ENCODE measurements around the gene PRUNE2. TPM values are rescaled to one million over a fixed set of nuclear protein-coding genes. Genes with fewer than 3 reads are reported as not detected.

PRUNE2 gene
- total RNA-seq, 1 experiment from 2014 or later = 0.59 TPM

DNA sequence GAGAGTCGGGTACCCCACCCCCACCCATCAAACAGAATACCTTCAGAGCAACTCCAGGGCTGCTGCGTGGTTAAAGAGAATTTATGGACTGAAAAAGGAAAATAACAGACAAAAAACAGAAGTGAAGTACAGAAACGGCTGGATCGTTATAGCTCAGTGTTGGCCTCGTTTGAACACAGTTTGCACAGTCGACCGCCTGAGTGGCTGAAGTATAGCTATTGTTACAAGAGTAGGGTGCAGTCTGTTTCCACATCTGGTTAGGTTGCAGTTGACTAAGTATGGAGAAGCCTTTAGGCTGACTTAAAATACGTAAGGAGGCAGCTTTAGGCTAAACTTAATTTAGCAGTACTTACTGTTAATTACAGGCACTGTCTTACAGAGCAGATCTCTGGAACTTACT lies 325.7 kb downstream of the PRUNE2 start:
- DNase-seq (ENCODE audit: low read depth, low spot score) = no peak
- intact Hi-C loops (cut with micrococcal nuclease) = no loop called here

More for the DNA sequence above, 325.7 kb downstream of the PRUNE2 start:
- Histone ChIP-seq H3K4me1 (ENCODE audit: control insufficient read depth in 1 of 2, insufficient read depth in 2 of 2, low read length in 2 of 2) (no peaks in the 10 kb centered on the region), H3K36me3 (ENCODE audit: control insufficient read depth in 1 of 2, insufficient read depth in 2 of 2, low read length in 2 of 2) (no peaks in the 10 kb centered on the region), H3K9me3 (ENCODE audit: control insufficient read depth in 1 of 2, insufficient read depth in 1 of 2, low read depth in 1 of 2, low read length in 2 of 2) (no peaks in the 10 kb centered on the region), H4K20me1 (ENCODE audit: insufficient read depth) (no peaks in the 10 kb centered on the region), H3K27me3 (ENCODE audit: insufficient read depth, low read length) (no peaks in the 10 kb centered on the region), H3K79me2 (ENCODE audit: insufficient read depth, low read length) (no peaks in the 10 kb centered on the region), H3K27ac (ENCODE audit: low read depth, low read length) (no peak overlapping the region), H3K4me2 (ENCODE audit: low read length) (no peak overlapping the region), H3K9ac (ENCODE audit: low read length) (no peak overlapping the region), H2AFZ (ENCODE audit: low read depth, low read length, poor library complexity, severe bottlenecking) (no peak overlapping the region), H3K4me3 (replicated peaks in 1 of 2; ENCODE audit: low read depth in 1 of 2, low read length in 2 of 2) (no peak overlapping the region), H3K9me2 (ENCODE audit: insufficient read depth) (no peaks in the 10 kb centered on the region)
- ChIA-PET CTCF (no interaction called here), POLR2A (no interaction called here), RAD21 (ENCODE audit: low non-redundant PET in 1 of 2, low total read pairs in 2 of 2, uncharacterized antibody in 2 of 2, unreplicated experiment in 2 of 2) (no interaction called here)
- no peak for TF ChIP-seq EZH2 (IDR thresholded peaks at IDR 0.05)
- no peak for TF ChIP-seq SP1 (IDR thresholded peaks at IDR 0.05; ENCODE audit: low read depth)
- TF ChIP-seq CEBPB (IDR thresholded peaks at IDR 0.05; ENCODE audit: low read depth) = no peak
- no peak for TF ChIP-seq ELF1 (IDR thresholded peaks at IDR 0.05; ENCODE audit: borderline replicate concordance, low read depth)
- TF ChIP-seq, protein P1, sequence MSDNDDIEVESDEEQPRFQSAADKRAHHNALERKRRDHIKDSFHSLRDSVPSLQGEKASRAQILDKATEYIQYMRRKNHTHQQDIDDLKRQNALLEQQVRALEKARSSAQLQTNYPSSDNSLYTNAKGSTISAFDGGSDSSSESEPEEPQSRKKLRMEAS (IDR thresholded peaks at IDR 0.05) = no peak
- TF ChIP-seq SIN3A (IDR thresholded peaks at IDR 0.05; ENCODE audit: low read depth) = no peak
- TF ChIP-seq, protein P2, sequence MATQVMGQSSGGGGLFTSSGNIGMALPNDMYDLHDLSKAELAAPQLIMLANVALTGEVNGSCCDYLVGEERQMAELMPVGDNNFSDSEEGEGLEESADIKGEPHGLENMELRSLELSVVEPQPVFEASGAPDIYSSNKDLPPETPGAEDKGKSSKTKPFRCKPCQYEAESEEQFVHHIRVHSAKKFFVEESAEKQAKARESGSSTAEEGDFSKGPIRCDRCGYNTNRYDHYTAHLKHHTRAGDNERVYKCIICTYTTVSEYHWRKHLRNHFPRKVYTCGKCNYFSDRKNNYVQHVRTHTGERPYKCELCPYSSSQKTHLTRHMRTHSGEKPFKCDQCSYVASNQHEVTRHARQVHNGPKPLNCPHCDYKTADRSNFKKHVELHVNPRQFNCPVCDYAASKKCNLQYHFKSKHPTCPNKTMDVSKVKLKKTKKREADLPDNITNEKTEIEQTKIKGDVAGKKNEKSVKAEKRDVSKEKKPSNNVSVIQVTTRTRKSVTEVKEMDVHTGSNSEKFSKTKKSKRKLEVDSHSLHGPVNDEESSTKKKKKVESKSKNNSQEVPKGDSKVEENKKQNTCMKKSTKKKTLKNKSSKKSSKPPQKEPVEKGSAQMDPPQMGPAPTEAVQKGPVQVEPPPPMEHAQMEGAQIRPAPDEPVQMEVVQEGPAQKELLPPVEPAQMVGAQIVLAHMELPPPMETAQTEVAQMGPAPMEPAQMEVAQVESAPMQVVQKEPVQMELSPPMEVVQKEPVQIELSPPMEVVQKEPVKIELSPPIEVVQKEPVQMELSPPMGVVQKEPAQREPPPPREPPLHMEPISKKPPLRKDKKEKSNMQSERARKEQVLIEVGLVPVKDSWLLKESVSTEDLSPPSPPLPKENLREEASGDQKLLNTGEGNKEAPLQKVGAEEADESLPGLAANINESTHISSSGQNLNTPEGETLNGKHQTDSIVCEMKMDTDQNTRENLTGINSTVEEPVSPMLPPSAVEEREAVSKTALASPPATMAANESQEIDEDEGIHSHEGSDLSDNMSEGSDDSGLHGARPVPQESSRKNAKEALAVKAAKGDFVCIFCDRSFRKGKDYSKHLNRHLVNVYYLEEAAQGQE (IDR thresholded peaks at IDR 0.05; ENCODE audit: low read depth) = no peak
- TF ChIP-seq, protein P3, sequence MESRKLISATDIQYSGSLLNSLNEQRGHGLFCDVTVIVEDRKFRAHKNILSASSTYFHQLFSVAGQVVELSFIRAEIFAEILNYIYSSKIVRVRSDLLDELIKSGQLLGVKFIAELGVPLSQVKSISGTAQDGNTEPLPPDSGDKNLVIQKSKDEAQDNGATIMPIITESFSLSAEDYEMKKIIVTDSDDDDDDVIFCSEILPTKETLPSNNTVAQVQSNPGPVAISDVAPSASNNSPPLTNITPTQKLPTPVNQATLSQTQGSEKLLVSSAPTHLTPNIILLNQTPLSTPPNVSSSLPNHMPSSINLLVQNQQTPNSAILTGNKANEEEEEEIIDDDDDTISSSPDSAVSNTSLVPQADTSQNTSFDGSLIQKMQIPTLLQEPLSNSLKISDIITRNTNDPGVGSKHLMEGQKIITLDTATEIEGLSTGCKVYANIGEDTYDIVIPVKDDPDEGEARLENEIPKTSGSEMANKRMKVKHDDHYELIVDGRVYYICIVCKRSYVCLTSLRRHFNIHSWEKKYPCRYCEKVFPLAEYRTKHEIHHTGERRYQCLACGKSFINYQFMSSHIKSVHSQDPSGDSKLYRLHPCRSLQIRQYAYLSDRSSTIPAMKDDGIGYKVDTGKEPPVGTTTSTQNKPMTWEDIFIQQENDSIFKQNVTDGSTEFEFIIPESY (IDR thresholded peaks at IDR 0.05; ENCODE audit: extremely low read depth, insufficient replicate concordance, low read length) = no peak
- no peak for TF ChIP-seq SRF (IDR thresholded peaks at IDR 0.05; ENCODE audit: low read depth)
- TF ChIP-seq YY1 (IDR thresholded peaks at IDR 0.05; ENCODE audit: extremely low read depth, insufficient replicate concordance, low read depth, low read length) = no peak
- TF ChIP-seq, protein P4, sequence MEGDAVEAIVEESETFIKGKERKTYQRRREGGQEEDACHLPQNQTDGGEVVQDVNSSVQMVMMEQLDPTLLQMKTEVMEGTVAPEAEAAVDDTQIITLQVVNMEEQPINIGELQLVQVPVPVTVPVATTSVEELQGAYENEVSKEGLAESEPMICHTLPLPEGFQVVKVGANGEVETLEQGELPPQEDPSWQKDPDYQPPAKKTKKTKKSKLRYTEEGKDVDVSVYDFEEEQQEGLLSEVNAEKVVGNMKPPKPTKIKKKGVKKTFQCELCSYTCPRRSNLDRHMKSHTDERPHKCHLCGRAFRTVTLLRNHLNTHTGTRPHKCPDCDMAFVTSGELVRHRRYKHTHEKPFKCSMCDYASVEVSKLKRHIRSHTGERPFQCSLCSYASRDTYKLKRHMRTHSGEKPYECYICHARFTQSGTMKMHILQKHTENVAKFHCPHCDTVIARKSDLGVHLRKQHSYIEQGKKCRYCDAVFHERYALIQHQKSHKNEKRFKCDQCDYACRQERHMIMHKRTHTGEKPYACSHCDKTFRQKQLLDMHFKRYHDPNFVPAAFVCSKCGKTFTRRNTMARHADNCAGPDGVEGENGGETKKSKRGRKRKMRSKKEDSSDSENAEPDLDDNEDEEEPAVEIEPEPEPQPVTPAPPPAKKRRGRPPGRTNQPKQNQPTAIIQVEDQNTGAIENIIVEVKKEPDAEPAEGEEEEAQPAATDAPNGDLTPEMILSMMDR (IDR thresholded peaks at IDR 0.05 in 2 of 3, conservative IDR thresholded peaks at IDR 0.05 in 1 of 3; ENCODE audit: borderline replicate concordance in 1 of 3, insufficient read depth in 1 of 3, low read depth in 2 of 3, low read length in 2 of 3) = no peak
- BruUV-seq (replicated peaks) = no TSS peak
- no peak for ATAC-seq

Measured in HCT116 (cell line).